A673 (cell line): ENCODE data around the gene PI4K2B.
"Not testable (repeated sequence)": the region's sequence is repeated elsewhere in the genome, so short reads cannot be mapped to it uniquely, and the experiment has no call there.

Source experiments
- CTCF ChIP-seq: fragments of 300-800, 200-600 bp; sonication (generic); conservative IDR thresholded peaks from 2 replicates; pipeline ENCODE4 v1.5.1; 2017; ENCODE audit warnings: low read depth, mild to moderate bottlenecking, antibody characterized with exemption, low read length, moderate library complexity, mixed read lengths
- EZH2 ChIP-seq: fragments of 200-600 bp; sonication (generic); IDR thresholded peaks from 2 replicates; pipeline ENCODE4 v1.6.1; 2017; ENCODE audit warnings: borderline replicate concordance, low read depth, mild to moderate bottlenecking, mixed read lengths, antibody characterized with exemption, low read length; ENCODE audit not compliant: poor library complexity, severe bottlenecking

GRCh38 chr4:25248875-25249274 is 15.0 kb downstream of the PI4K2B start:
- TF ChIP-seq CTCF, EZH2: not testable (repeated sequence)
